ENCODE measurements around the gene DNPH1.

DNA sequence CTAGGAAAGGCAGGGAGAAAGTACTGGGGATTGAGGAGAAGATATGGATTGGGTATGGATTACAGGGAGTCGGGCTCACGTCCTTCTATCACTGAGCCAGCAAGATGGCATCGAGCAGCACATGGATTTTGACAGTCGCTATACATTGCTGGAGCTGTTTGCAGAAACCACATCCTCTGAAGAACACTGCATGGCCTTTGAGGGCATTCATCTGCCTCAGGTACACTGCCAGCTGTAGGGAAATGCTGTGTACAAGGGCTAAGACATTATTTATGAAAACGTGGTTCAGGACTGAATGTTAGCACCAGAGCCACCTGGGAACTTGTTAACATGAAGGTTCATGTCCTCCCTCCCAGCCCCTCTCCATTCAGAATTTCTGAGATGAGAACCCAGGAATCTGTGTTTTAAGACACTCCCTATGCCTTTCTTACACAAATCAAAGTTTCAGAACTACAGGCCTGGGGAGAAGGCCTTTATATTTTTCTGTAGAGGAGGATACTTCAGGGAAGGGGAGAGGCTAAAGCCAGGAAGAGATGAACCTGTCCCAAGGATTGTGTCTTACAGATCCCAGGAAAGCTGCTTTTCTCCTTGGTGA is 43.8 kb downstream of the DNPH1 start:
- TF ChIP-seq GATA2 (IDR thresholded peaks at IDR 0.05; ENCODE audit: low read depth, low read length) (no peak), GATA3 (IDR thresholded peaks at IDR 0.05; ENCODE audit: low read depth, low read length) (no peak)
